HG03469 (cell line): ENCODE data around the gene SSUH2.
A peak's percentile ranks its signal among the peaks of the same experiment; 100 is the strongest.
"Not testable (repeated sequence)": the region's sequence is repeated elsewhere in the genome, so short reads cannot be mapped to it uniquely, and the experiment has no call there.

Experiments
- ATAC-seq: cut with Tn5 transposase; IDR thresholded peaks from one replicate; pipeline ENCODE4 v1.9.1; 2021; ENCODE audit warnings: mild to moderate bottlenecking, moderate library complexity, moderate number of reproducible peaks; ENCODE audit not compliant: unreplicated experiment

The SSUH2 gene

DNA sequence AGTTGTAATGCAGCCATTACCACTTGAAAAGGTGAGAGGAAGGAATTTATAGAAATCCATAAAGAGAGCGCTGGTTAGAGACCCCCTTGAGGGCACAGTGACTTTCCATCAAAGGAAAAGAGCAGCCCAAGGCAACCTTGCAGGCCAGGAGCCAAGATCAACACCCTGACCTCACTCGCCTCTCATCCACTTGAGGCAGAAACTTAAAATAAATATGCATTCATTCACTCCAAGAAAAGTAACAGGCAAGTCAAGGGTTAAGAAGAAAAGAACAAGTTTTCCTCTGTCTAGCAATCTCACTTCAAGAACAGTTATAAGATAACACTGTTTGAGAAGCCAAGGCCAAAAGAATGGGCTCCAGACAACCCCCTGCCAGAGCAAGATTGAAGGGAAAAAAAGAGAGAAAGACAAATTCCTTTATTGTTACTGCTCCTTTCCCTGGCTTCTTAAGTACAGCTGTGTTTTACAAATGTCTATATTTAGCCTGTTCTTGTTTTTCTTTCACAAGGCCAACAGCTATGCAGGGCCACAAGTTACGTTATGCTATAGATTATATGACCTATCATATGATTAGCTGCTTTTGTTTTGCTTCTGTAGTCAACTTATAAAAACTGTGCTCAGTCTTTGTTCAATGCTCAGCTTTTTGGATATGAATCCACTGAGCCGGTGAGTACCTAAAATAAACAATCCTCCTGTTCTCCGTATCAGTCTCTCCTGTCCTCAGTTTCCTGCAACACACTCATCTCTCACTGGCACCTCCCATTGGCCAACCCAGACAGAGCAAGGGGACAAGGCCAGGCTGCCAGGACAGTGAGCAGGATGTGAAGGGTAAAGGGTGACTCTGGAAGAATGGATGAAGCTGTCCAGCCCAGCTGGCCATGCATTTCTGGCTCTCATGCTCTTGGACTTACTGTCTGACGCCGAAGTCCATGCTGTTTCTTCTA is 15.8 kb upstream of the SSUH2 start:
- ATAC-seq, result no peak

DNA sequence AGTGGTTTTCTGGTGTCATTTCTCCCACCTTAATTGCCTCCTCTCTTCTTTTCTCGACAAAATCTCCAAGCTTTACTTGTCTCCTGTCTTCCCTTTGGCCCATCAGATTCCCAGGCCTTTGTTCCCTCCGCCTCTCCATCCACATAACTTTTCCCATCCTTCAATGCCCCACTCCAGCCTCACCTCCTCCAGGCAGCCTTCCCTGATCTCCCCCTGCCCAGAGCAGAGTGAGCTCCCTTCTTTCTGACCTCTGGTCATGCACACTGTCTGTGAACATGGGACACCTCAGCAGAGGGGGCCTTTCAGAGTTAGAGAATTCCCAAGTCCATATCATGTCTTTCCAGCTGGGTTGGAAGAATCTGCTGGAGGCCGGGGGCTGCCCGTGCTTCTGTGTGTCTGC is 14.6 kb upstream of the SSUH2 start:
- no peak for ATAC-seq

DNA sequence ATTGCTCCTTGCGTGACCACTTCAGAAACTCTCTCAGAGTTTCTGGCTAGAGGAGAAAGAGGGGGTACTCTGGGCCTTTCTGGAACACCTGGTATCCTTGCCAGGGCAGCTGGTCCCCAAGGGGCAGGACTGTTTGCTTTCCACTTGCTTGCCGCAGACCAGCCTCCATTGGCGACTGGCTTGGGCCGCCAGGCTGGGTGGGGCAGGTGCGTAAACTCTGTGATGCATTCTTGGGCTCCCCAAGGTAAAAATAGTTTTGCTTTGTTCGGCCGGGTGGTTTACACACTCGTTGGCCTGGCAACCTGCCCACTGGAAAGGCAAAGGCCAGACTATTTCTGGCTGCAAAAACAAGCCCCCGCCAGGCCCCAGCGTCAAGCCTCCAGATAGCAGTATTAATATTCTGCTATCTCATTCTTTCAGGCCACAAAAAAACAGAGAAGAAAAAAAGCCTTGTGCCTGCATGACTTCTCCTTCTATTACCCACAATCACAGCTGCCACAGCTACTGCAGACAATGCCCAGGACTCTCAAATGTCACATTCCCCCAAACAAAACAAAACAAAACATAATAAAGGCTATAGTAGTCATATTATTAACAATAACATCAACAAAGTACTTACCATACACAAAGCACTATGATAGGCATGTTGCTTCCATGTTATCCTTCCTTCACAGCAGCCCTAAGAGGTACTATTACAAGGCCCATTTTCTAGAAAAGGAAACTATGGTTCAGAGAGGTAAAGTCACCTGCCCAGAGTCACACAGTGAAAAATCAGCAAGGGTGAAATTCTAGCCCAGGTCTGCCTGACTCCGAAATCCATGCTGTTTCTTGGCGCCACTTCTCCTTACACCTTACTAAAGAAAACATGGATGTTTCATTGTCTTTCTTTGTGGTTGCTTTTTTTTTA is 14.0 kb upstream of the SSUH2 start:
- ATAC-seq, result peak; percentile 66

DNA sequence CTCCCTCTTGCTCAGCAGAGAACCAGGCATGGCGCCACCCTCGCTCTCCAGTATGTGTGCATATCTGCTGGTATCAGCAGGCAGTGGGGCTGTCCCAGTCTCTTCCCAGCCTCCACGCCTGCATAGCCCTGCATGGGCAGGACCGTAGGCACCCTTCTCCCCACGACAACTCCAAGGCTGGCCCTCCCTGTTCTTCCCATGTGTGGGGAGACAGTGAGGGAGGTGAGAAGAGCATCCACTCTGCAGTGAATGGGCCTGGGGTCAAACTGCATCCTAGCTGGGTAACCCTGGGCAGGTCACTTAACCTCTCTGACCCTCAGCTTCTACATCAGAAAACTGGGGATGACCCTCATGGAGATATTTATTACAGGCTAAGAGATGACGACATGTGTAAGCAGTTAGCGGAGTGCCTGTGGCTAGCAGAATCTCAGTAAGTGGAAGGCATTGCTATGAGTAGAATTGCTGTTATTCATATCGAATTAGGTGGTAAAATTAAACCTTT is 13.3 kb upstream of the SSUH2 start:
- ATAC-seq, result peak; percentile 27

DNA sequence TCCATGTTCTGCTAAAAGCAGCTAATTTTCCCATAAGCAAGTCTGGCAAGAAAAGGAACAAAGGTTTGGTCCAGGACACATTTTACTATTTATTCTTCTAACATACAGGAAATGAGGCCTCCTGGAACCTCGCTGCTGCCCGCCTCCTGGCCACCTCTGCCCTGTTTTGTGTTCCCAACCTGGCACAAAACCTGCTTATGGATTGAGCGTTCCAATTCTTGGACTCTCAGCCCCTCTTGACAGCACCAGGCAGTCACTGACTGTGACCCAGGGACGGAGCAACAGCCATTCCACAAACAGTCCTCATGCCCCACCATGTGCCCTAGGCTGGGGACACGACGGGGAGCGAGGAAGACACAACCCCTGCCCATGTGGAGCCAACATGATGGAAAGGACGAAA is 11.6 kb upstream of the SSUH2 start:
- ATAC-seq, result no peak

DNA sequence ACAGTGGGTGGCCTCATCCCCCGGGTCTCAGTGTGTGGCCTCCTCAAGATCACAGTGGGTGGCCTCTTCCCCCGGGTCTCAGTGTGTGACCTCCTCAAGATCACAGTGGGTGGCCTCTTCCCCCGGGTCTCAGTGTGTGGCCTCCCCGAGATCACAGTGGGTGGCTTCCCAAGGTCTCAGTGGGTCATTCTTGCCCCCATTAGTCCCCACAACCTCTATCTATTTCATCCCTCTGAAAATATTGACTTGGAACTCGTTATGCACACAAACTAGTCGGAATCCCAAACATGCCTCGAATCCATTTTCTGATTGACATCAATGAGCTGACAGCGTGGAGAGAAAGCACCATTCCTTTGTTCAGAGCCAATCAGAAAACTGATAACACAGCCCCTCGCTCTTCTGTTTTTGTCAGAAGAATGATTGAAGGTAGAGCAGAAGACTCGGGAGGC is 10.8 kb upstream of the SSUH2 start:
- no peak for ATAC-seq

DNA sequence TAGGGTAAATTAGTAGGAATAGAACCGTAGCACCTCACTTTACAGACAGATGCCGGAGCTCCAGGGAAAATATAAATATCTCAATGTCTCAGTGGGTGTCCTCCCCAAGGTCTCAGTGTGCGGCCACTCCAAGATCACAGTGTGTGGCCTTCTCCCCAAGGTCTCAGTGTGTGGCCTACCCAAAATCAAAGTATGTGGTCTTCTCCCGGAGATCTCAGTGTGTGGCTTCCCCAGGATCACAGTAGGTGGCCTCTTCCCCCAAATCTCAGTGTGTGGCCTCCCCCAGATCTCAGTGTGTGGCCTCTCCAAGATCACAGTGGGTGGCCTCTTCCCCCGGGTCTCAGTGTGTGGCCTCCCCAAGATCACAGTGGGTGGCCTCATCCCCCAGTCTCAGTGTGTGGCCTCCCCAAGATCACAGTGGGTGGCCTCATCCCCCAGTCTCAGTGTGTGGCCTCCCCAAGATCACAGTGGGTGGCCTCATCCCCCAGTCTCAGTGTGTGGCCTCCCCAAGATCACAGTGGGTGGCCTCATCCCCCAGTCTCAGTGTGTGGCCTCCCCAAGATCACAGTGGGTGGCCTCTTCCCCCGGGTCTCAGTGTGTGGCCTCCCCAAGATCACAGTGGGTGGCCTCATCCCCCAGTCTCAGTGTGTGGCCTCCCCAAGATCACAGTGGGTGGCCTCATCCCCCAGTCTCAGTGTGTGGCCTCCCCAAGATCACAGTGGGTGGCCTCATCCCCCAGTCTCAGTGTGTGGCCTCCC is 10.2 kb upstream of the SSUH2 start:
- ATAC-seq, result not testable (repeated sequence)

DNA sequence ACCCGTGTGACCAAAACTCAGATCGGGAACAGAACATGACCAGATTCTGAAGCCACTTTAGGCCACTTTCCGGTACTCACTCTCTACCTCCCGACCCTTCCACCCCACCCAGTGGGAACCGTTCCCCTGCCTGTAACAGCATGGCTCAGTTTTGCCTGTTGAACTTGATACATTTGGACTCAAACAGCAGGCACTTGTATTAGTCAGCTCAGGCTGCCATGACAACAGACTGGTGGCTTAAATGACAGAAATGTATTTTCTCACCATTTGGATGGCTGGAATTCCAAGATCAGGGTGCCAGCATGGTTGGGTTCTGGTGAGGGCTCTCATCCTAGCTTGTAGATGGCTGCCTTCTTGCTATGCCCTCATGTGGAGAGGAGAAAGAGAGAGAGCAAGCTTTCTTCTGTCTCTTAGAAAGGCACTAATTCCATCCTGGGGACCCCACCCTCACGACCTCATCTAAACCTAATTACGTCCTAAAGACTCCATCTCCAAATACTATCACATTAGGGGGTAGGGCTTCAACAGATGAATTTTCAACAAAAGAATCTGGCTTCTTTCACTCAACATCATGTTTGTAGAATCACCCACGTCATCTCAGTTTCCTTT is 9.3 kb upstream of the SSUH2 start:
- ATAC-seq, result no peak

DNA sequence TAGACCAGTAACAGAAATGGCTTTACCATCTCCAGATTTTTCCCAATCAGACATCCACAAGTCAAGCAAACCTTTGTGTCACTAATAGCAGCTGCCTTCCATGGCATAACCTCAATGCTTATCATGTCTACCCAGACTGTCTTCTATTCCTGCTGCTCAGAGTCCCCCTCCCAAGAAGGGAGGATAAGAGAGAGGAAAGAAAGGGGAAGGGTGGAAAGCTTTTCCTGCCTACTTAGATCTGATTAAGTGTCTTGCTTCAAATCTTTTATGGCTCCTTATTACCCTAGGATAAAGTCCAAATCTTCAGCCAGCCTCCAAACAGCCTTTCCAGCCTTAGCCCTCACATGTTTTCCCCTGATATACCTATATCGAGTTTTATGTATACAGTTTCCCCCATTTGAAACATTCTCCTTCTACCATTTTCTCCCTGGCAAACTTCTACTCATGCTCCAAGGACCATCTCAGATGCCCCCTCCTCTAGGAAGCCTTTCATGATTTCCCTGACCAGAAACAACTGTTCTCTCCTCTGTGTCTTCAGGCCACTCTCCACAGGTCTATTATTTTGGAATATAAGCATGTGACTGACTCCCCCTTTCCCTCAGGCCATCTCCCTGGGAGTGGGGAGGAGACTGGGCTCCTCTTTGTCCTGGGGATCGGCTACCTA is 7.9 kb upstream of the SSUH2 start:
- ATAC-seq, result no peak

DNA sequence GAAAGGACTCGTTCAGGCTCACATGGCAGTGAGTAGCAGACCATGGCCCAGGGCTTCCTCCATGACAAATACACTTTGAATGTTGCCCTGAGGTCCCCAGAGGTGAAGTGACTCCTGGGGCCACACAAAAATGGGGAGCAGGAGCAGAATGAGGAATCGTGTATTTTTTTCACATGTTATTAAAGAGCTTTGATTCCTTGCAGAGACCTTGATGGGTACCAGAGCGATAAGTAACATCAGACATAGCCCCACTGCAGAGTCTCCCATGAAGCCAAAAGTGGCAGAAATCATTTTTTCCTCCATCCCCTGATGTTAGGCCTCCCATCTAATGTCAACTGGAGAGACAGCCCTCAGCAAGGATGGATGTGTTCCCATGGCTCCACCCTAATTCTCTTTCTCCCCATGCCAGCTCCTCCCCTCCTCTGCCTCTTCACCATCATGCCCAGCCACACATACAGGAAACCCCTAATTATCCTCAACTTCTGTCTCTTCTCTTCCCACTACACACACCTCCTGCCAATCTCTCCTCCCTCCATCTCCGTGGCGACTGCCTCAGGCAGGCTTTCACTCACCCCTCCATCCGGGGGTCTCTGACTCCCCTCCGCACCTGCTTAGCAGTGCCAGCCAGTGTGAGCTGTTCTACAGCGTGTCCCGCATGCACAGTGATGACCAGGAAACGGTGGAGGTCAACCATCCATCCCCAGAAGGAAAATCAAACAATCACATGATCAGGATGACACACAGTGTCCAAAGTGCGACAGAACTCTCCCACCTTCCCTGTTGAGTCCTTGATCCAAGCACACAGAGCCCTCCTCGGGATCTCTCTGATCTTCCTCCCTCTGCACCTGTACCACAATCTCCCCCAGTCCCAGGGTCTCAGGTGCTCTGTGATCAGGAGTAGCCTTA is 7.1 kb upstream of the SSUH2 start:
- ATAC-seq, result no peak

DNA sequence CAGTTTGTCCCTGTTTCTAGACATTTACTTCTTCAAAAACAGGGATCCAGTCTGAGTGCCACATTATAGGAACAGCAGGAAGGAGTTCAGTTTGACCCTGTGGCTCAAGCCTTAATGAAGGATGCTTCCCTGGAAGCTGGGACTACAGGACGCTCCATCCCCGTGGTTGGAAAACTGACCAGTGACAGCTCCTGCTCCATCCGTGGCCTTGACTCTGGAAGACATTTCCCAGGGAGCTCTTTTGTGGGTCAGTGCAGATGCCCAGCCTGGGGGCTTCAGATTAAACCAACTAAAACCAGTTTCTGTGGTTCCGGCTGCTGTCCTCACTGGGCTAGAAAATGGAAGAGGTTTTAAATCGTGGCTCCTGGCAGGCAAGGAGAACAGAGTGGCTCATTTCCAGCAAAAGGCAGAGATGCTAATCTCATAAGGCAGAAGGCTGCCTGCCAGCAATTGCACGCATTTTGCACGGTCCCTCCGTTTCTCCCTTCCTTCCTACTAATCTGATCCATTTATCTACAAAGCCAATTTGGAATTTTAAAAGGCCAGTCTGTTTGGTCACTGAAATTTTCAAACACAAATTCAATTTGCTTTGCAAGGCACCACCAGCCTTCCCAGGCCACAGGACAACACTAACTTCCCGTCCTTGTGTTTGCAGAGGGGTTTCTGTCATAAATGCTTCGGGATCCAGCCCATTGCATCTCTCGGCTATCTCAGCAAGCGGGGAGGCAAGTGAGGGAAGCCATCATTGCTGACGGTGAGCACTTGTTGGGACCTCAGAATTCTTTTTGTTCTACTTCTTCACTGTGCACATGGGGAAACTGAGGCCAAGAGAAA is 6.2 kb upstream of the SSUH2 start:
- no peak for ATAC-seq

DNA sequence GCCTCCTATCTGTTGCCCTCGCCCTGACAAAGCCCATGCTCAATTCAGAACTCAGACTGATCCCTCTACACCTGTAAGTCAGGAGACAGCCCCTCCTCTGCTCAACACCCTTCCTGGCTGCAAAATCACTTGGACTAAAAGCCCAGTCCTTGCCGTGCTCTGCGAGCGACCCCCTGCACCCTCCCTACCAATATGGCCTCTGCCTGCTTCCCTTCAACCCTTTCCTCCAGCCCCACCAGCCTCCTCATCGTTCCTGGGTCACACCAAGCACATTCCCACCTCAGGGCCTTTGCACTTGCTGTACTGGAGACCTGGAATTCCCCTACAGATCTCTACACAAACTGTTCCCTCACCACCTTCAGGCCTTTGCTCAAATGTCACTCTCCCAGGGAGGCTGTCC is 5.2 kb upstream of the SSUH2 start:
- ATAC-seq, result no peak

DNA sequence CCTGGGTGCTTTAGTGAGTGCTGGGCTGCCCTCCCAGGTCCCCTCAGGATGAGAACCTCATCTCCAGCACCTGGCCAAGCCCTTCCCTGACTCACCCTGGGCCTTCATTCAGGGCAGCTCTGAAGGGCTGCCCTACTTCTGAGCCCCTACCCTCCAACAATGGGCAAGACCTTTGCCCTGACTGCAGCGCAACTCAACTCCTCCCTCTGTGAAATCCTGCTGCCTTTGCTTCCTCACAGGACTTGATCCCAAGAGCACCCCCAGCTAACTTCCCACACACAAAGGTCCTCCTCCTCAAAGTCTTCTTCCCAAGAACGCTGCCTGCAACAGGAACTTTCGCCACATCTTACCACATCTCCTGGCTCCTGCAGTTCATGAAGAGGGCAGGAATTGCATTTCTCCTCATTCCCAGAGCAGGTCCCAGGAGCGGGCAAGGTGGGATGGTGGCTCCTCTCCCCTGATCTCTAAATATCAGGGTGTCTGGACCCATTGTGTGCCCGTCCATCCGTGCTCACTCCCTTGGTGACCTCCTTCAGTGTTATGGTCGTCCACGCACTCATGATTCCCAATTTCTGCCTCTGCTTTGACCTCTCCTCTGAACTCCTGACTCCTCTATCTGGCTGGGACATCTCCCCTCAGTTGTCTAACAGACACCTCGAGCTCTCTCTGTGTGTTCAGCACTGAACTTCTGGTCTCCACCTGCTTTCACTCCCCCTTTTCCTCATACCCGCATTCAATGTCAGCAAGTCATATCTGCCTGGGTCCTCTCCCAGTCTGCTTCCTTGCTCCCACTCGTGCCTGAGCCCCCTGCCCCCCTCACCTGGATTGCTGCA is 4.5 kb upstream of the SSUH2 start:
- no peak for ATAC-seq

DNA sequence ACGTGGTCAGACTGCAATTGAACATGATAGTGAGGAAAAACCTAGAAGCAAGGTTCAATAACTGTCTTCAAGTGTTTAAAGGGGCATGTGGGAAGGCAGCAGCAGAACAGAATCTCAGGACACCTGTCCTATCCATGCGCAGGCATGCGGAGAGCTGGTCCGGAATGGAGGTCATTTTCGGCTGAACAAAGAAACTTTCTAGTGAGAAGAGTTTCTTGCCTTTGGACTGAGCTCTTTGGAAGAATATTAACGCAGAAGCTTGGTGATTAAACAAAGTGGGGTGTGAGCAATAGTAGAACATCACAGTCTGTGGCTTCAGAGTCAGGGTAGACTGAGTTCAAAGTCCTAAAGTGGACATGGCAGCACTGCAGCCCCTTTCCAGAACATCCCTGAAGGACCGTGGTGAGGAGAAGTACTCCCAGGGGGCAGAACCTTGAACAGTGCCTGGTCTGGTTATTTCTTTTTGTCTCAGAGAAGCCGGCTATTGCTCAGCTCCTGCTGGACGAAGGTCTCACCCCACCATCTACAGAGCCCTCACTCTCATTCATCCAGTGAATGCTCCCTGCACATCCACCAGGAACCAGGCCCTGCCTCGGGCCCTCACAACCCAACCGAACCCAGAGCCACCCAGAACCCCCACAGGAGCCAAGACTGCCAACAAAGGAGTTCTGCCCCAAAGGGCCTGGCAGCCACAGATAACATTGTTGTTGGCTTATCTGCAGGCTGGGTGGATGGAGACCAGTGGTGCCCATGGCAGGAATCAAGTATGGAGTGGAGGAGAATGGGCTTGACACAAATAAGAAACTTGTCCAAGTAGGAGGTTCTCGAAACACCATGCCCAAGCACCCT is 2.8 kb upstream of the SSUH2 start:
- ATAC-seq, result no peak

DNA sequence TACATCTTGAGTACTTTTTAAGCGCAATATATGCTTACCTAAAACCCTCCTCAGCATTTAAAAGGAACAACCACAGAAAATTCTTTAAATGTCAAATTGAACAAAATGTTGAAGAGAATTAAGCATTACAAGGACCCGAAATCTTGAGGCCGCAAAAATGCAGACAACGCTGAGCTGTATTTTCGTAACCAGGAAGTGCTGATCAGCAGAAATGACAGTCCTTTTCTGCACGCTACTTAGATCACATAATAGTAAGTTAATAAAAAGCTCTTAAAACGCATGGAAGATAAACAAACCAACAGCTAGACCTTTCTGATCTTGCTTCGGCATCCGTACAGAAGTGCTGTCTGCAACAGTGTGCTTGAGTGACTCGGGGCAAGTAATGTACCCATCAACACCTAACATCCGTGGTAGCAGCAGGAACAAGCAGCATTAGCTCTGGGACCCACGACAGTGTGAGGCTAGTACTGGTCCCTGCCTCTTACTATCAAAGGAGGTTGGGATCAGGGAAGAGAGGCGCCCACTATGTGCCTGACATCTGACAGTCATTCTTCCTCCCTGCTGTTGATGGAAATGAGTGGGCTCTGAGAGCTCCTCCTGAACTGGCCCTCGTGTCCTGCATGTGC is 1.8 kb upstream of the SSUH2 start:
- no peak for ATAC-seq

DNA sequence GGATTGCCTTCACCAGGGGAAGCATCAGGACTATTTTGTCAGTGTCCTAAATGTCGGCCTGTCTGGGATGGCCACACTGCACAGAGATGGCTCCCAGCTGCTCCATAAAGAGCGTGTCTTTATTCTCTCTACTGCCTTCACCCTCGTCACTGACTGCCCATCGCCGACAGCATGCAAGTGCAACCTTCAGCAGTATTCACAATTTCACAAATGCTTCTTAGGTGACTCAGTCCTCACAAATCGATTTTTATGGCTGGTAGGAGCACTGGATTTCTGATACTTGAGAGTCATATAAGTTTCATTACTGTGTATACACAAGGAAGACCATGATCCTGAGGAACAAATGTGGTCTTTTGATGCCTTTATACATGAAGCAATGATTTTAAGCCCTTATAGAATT is 1.1 kb upstream of the SSUH2 start:
- ATAC-seq, result no peak
